ENCODE results near the gene ECE1.

ECE1 gene

DNA sequence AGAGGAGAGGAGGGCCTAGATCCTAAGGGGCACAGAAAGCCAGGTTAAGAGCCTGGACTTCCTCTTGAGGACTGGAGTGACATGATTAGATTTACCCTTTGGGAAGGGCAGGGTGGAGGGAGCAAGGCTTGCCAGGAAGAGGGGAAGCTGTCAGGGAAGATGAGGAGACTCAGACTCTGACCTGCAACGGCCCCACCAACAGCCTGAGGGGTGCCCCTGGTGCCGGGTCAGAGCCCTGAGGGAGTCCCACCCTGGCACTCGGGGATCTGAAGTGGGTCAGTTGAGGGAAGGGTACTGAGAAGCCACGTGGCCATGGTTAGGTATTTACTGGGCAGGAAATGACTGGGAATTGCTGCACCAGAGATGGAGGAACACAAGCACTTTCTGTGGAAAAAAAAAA is 9.8 kb downstream of the ECE1 start:
- no peak for DNase-seq (ENCODE audit: low read depth, low spot score)
- H3K4me1 ChIP-seq (ENCODE audit: insufficient read depth, insufficient read length): peaks cover 5% of the 10 kb centered on the region
- no peak for TF ChIP-seq YY1 (IDR thresholded peaks at IDR 0.05; ENCODE audit: insufficient read depth, insufficient read length)
- TF ChIP-seq SUZ12 (IDR thresholded peaks at IDR 0.05; ENCODE audit: extremely low read depth, insufficient read depth, insufficient read length): no peak

GRCh38 chr1:21280011-21280471 is 10.2 kb downstream of the ECE1 start:
- Histone ChIP-seq H3K9me3 (ENCODE audit: insufficient read depth, low read length) (no peaks in the 10 kb centered on the region), H3K36me3 (ENCODE audit: insufficient read depth, insufficient read length, low read length) (peaks cover 21% of the 10 kb centered on the region), H3K9ac (ENCODE audit: insufficient read length, low read depth) (no peak overlapping the region), H3K4me1 (ENCODE audit: insufficient read depth, insufficient read length) (peaks cover 5% of the 10 kb centered on the region), H3K27me3 (ENCODE audit: insufficient read depth, insufficient read length) (no peaks in the 10 kb centered on the region), H3K4me3 (ENCODE audit: insufficient read length, low read depth) (no peak overlapping the region)
- DNase-seq (ENCODE audit: low read depth, low spot score): no peak
- TF ChIP-seq SUZ12 (IDR thresholded peaks at IDR 0.05; ENCODE audit: extremely low read depth, insufficient read depth, insufficient read length): no peak
- TF ChIP-seq ZNF274 (IDR thresholded peaks at IDR 0.05; ENCODE audit: low read depth, low read length): no peak
- TF ChIP-seq YY1 (IDR thresholded peaks at IDR 0.05; ENCODE audit: insufficient read depth, insufficient read length): no peak

More for the DNA sequence above, 9.8 kb downstream of the ECE1 start:
- no peak overlapping the region for H3K9ac ChIP-seq (ENCODE audit: insufficient read length, low read depth)
- H3K36me3 ChIP-seq (ENCODE audit: insufficient read depth, insufficient read length, low read length): peaks cover 23% of the 10 kb centered on the region
- H3K27me3 ChIP-seq (ENCODE audit: insufficient read depth, insufficient read length): no peaks in the 10 kb centered on the region
- no peaks in the 10 kb centered on the region for H3K9me3 ChIP-seq (ENCODE audit: insufficient read depth, low read length)
- no peak overlapping the region for H3K4me3 ChIP-seq (ENCODE audit: insufficient read length, low read depth)

GRCh38 chr1:21278860-21279845 is 11.1 kb downstream of the ECE1 start:
- no peaks in the 10 kb centered on the region for H3K9me3 ChIP-seq (ENCODE audit: insufficient read depth, low read length)
- H3K4me1 ChIP-seq (ENCODE audit: insufficient read depth, insufficient read length): peaks cover 5% of the 10 kb centered on the region
- peaks cover 23% of the 10 kb centered on the region for H3K36me3 ChIP-seq (ENCODE audit: insufficient read depth, insufficient read length, low read length)
- TF ChIP-seq ZNF274 (IDR thresholded peaks at IDR 0.05; ENCODE audit: low read depth, low read length): no peak
- TF ChIP-seq YY1 (IDR thresholded peaks at IDR 0.05; ENCODE audit: insufficient read depth, insufficient read length): no peak
- no peak for TF ChIP-seq SUZ12 (IDR thresholded peaks at IDR 0.05; ENCODE audit: extremely low read depth, insufficient read depth, insufficient read length)
- H3K4me3 ChIP-seq (ENCODE audit: insufficient read length, low read depth): no peak overlapping the region
- peak overlapping the region; percentile 56 for H3K9ac ChIP-seq (ENCODE audit: insufficient read length, low read depth)
- no peak for DNase-seq (ENCODE audit: low read depth, low spot score)
- no peaks in the 10 kb centered on the region for H3K27me3 ChIP-seq (ENCODE audit: insufficient read depth, insufficient read length)

- Histone ChIP-seq H3K4me1 (ENCODE audit: insufficient read depth, insufficient read length) (peaks cover 5% of the 10 kb centered on the region), H3K27me3 (ENCODE audit: insufficient read depth, insufficient read length) (no peaks in the 10 kb centered on the region), H3K9me3 (ENCODE audit: insufficient read depth, low read length) (no peaks in the 10 kb centered on the region), H3K36me3 (ENCODE audit: insufficient read depth, insufficient read length, low read length) (peaks cover 22% of the 10 kb centered on the region), H3K4me3 (ENCODE audit: insufficient read length, low read depth) (no peak overlapping the region), H3K9ac (ENCODE audit: insufficient read length, low read depth) (no peak overlapping the region)
- TF ChIP-seq YY1 (IDR thresholded peaks at IDR 0.05; ENCODE audit: insufficient read depth, insufficient read length): no peak
- TF ChIP-seq SUZ12 (IDR thresholded peaks at IDR 0.05; ENCODE audit: extremely low read depth, insufficient read depth, insufficient read length): no peak
- no peak for TF ChIP-seq ZNF274 (IDR thresholded peaks at IDR 0.05; ENCODE audit: low read depth, low read length)
- no peak for DNase-seq (ENCODE audit: low read depth, low spot score)
Observed at GRCh38 chr1:21278208-21278859, 11.9 kb downstream of the ECE1 start.

- Histone ChIP-seq H3K9me3 (ENCODE audit: insufficient read depth, low read length) (no peaks in the 10 kb centered on the region), H3K36me3 (ENCODE audit: insufficient read depth, insufficient read length, low read length) (peaks cover 28% of the 10 kb centered on the region), H3K9ac (ENCODE audit: insufficient read length, low read depth) (no peak overlapping the region), H3K4me1 (ENCODE audit: insufficient read depth, insufficient read length) (peaks cover 5% of the 10 kb centered on the region), H3K4me3 (ENCODE audit: insufficient read length, low read depth) (no peak overlapping the region), H3K27me3 (ENCODE audit: insufficient read depth, insufficient read length) (no peaks in the 10 kb centered on the region)
- TF ChIP-seq SUZ12 (IDR thresholded peaks at IDR 0.05; ENCODE audit: extremely low read depth, insufficient read depth, insufficient read length) (no peak), ZNF274 (IDR thresholded peaks at IDR 0.05; ENCODE audit: low read depth, low read length) (no peak), YY1 (IDR thresholded peaks at IDR 0.05; ENCODE audit: insufficient read depth, insufficient read length) (no peak)
- DNase-seq (ENCODE audit: low read depth, low spot score): no peak
Observed at GRCh38 chr1:21277180-21277579, 13.1 kb downstream of the ECE1 start.

DNA sequence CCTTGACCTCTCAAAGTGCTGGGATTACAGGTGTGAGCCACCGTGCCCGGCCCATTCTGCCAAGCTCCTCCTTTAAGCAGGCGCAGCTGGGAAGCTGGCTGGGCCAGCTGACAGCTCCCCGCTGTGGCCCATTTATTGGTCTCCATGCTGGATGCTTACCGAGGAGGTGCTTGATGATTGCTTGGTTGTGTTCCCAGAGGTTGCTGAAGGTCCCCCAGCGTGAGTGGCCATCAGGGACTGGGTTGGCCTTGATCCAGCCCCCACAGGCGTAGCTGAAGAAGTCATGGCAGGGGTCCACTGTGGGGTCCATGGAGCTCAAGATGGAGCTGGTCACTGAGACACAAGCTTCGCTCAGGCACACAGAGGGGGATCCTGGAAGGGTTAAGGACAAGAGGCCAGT is 17.7 kb downstream of the ECE1 start:
- H3K4me3 ChIP-seq (ENCODE audit: insufficient read length, low read depth): no peak overlapping the region
- no peaks in the 10 kb centered on the region for H3K27me3 ChIP-seq (ENCODE audit: insufficient read depth, insufficient read length)
- no peaks in the 10 kb centered on the region for H3K4me1 ChIP-seq (ENCODE audit: insufficient read depth, insufficient read length)
- H3K9me3 ChIP-seq (ENCODE audit: insufficient read depth, low read length): no peaks in the 10 kb centered on the region
- no peak overlapping the region for H3K9ac ChIP-seq (ENCODE audit: insufficient read length, low read depth)
- peaks cover 65% of the 10 kb centered on the region for H3K36me3 ChIP-seq (ENCODE audit: insufficient read depth, insufficient read length, low read length)
- no peak for TF ChIP-seq YY1 (IDR thresholded peaks at IDR 0.05; ENCODE audit: insufficient read depth, insufficient read length)
- no peak for TF ChIP-seq ZNF274 (IDR thresholded peaks at IDR 0.05; ENCODE audit: low read depth, low read length)
- no peak for TF ChIP-seq SUZ12 (IDR thresholded peaks at IDR 0.05; ENCODE audit: extremely low read depth, insufficient read depth, insufficient read length)
- DNase-seq (ENCODE audit: low read depth, low spot score): no peak

GRCh38 chr1:21271550-21271949 is 18.7 kb downstream of the ECE1 start:
- no peak overlapping the region for H3K9ac ChIP-seq (ENCODE audit: insufficient read length, low read depth)
- no peak for TF ChIP-seq YY1 (IDR thresholded peaks at IDR 0.05; ENCODE audit: insufficient read depth, insufficient read length)
- TF ChIP-seq SUZ12 (IDR thresholded peaks at IDR 0.05; ENCODE audit: extremely low read depth, insufficient read depth, insufficient read length): no peak
- no peak for TF ChIP-seq ZNF274 (IDR thresholded peaks at IDR 0.05; ENCODE audit: low read depth, low read length)
- H3K36me3 ChIP-seq (ENCODE audit: insufficient read depth, insufficient read length, low read length): peaks cover 66% of the 10 kb centered on the region
- no peak for DNase-seq (ENCODE audit: low read depth, low spot score)
- no peaks in the 10 kb centered on the region for H3K4me1 ChIP-seq (ENCODE audit: insufficient read depth, insufficient read length)
- no peaks in the 10 kb centered on the region for H3K9me3 ChIP-seq (ENCODE audit: insufficient read depth, low read length)
- H3K27me3 ChIP-seq (ENCODE audit: insufficient read depth, insufficient read length): no peaks in the 10 kb centered on the region
- H3K4me3 ChIP-seq (ENCODE audit: insufficient read length, low read depth): no peak overlapping the region

Data from NT2/D1 (cell line).